ENCODE results near the gene C6. TPM values are rescaled to one million over a fixed set of nuclear protein-coding genes. Genes with fewer than 3 reads are reported as not detected.

Gene C6
- total RNA-seq, 1 experiment from 2014 or later = not detected

DNA sequence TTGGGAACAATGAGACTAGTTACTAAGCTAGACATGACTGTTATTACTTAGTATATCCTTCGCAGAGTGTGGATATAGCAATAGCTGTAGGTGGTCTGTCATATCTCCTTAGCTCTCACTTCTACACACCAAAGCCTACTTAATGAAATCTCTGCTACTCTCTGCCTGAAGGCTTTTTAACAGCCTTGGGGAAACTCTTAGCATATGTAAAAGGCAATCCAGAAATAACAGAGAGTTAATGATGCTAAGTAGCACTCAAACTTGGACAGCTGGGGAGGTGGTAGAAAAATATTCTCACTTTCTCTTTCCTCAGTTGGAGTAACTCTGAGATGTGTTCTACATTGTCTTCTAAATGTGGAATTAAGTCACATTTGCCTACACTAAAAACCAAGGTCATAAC, 30.2 kb upstream of the C6 start:
- Histone ChIP-seq H2AFZ (ENCODE audit: low read length) (no peak overlapping the region), H4K20me1 (ENCODE audit: control insufficient read depth, insufficient read depth, insufficient read length) (no peaks in the 10 kb centered on the region), H4K5ac (ENCODE audit: insufficient read length, low read depth, low read length) (no peak overlapping the region), H3K4me2 (ENCODE audit: insufficient read depth, insufficient read length, low read length) (no peak overlapping the region), H3K79me1 (ENCODE audit: insufficient read depth, low read depth, low read length, poor library complexity, severe bottlenecking) (no peaks in the 10 kb centered on the region), H2BK120ac (ENCODE audit: low read depth, low read length, poor library complexity, severe bottlenecking) (no peak overlapping the region), H3K9me3 (ENCODE audit: control insufficient read depth, low read depth, low read length) (no peaks in the 10 kb centered on the region), H3K27me3 (ENCODE audit: insufficient read depth, low read length) (no peaks in the 10 kb centered on the region), H3K9ac (ENCODE audit: extremely low read depth, insufficient read length, low read length) (no peak overlapping the region), H3K23me2 (ENCODE audit: insufficient read length, low read depth, low read length, poor library complexity, severe bottlenecking) (no peaks in the 10 kb centered on the region), H4K91ac (ENCODE audit: insufficient read length, low read depth, low read length) (no peak overlapping the region), H2AK5ac (ENCODE audit: insufficient read length, low read length) (no peak overlapping the region), H2BK15ac (ENCODE audit: low read depth, low read length) (no peak overlapping the region), H3T11ph (ENCODE audit: low read length) (no peak overlapping the region), H3K23ac (ENCODE audit: insufficient read length, low read depth, low read length) (no peak overlapping the region), H3K4me1 (ENCODE audit: insufficient read depth, low read length) (no peaks in the 10 kb centered on the region), H3K18ac (ENCODE audit: insufficient read length, low read depth, low read length) (no peak overlapping the region), H3K27ac (ENCODE audit: insufficient read length, low read depth, low read length) (no peak overlapping the region), H2BK20ac (ENCODE audit: low read depth, low read length, poor library complexity, severe bottlenecking) (no peak overlapping the region), H2BK5ac (ENCODE audit: insufficient read length, low read length) (no peak overlapping the region), H3K4ac (ENCODE audit: low read depth, low read length) (no peak overlapping the region), H3K14ac (ENCODE audit: insufficient read depth, low read length) (no peak overlapping the region), H3K79me2 (ENCODE audit: insufficient read depth, low read length) (no peaks in the 10 kb centered on the region), H2BK12ac (ENCODE audit: insufficient read length, low read depth, low read length) (no peak overlapping the region), H4K8ac (replicated peaks; ENCODE audit: insufficient read length, low read depth, low read length) (no peak overlapping the region), H3K56ac (ENCODE audit: insufficient read length, low read depth, low read length) (no peak overlapping the region)
- TF ChIP-seq CTCF (conservative IDR thresholded peaks at IDR 0.05) = no peak
- H3K36me3 Mint-ChIP-seq (ENCODE audit: insufficient read depth in 1 of 3, low read depth in 3 of 3) = no peaks in the 10 kb centered on the region
- no peaks in the 10 kb centered on the region for H3K27me3 Mint-ChIP-seq (ENCODE audit: low read depth)
- DNase-seq = no peak
- H3K9me3 Mint-ChIP-seq = peaks cover 3 to 6% of the 10 kb centered on the region in 2 experiments; a peak in 4 of 5 replicates
- no peaks in the 10 kb centered on the region for H3K4me1 Mint-ChIP-seq
- WGBS (ENCODE audit: extremely low coverage, insufficient read length, low lambda C conversion rate) = no CpG with 5 or more reads among the region's 1 CpG
- no peak overlapping the region for H3K4me3 Mint-ChIP-seq
- H3K27ac Mint-ChIP-seq = no peak overlapping the region
